Measurements from ENCODE around the gene TADA2B. TPM values are rescaled to one million over a fixed set of nuclear protein-coding genes. Genes with fewer than 3 reads are reported as not detected.

TADA2B gene
- total RNA-seq, 3 donors from 2014 or later (not counting 1 experiment from before 2014, with no cell fraction given): 22.7 to 36.3 (median 35.9) TPM

- H3K4me1 Mint-ChIP-seq: peaks cover 0 to 4% of the 10 kb centered on the region in 2 donors
- no peak overlapping the region for H3K4me3 ChIP-seq (ENCODE audit: low read length)
- H3K4me1 ChIP-seq (ENCODE audit: control insufficient read depth, insufficient read depth, low read length): no peaks in the 10 kb centered on the region
- H3K27ac Mint-ChIP-seq: no peak overlapping the region
- WGBS (ENCODE audit: insufficient coverage): 96% methylated on average over 18 of the region's 18 CpGs
- intact Hi-C loops (cut with micrococcal nuclease): no loop called here
- H3K27me3 Mint-ChIP-seq (ENCODE audit: low read depth in 2 of 2): no peaks in the 10 kb centered on the region
- ATAC-seq (no peak), DNase-seq (no peak)
- H3K9me3 ChIP-seq (ENCODE audit: control insufficient read depth, insufficient read depth, low read length): no peaks in the 10 kb centered on the region
- peaks cover 58% of the 10 kb centered on the region for H3K36me3 ChIP-seq (ENCODE audit: control insufficient read depth, insufficient read depth, low read length)
- no peaks in the 10 kb centered on the region for H3K9me3 Mint-ChIP-seq
- peaks cover 11% of the 10 kb centered on the region for H3K36me3 Mint-ChIP-seq
- no peak overlapping the region for H3K27ac ChIP-seq (ENCODE audit: low read length)
- H3K4me3 Mint-ChIP-seq: no peak overlapping the region
- no peak for TF ChIP-seq CTCF (IDR thresholded peaks at IDR 0.05)
- no peaks in the 10 kb centered on the region for H3K27me3 ChIP-seq (ENCODE audit: control insufficient read depth, insufficient read depth, low read length)
Measured at GRCh38 chr4:7000421-7001176, 42.6 kb upstream of the TADA2B start.

GRCh38 chr4:7001271-7001670 lies 41.9 kb upstream of the TADA2B start:
- no peaks in the 10 kb centered on the region for H3K4me1 ChIP-seq (ENCODE audit: control insufficient read depth, insufficient read depth, low read length)
- intact Hi-C loops (cut with micrococcal nuclease): no loop called here
- Mint-ChIP-seq H3K36me3 (peaks cover 11% of the 10 kb centered on the region), H3K27ac (no peak overlapping the region), H3K4me1 (peaks cover 0 to 4% of the 10 kb centered on the region in 2 donors), H3K4me3 (no peak overlapping the region), H3K27me3 (ENCODE audit: low read depth in 2 of 2) (no peaks in the 10 kb centered on the region), H3K9me3 (no peaks in the 10 kb centered on the region)
- no peak for DNase-seq
- 94% methylated on average over 7 of the region's 7 CpGs for WGBS (ENCODE audit: insufficient coverage)
- H3K27ac ChIP-seq (ENCODE audit: low read length): no peak overlapping the region
- no peaks in the 10 kb centered on the region for H3K9me3 ChIP-seq (ENCODE audit: control insufficient read depth, insufficient read depth, low read length)
- no peak overlapping the region for H3K4me3 ChIP-seq (ENCODE audit: low read length)
- H3K27me3 ChIP-seq (ENCODE audit: control insufficient read depth, insufficient read depth, low read length): no peaks in the 10 kb centered on the region
- ATAC-seq: no peak
- no peak for TF ChIP-seq CTCF (IDR thresholded peaks at IDR 0.05)
- H3K36me3 ChIP-seq (ENCODE audit: control insufficient read depth, insufficient read depth, low read length): peaks cover 58% of the 10 kb centered on the region

- H3K4me3 ChIP-seq (ENCODE audit: low read length): no peak overlapping the region
- H3K4me1 ChIP-seq (ENCODE audit: control insufficient read depth, insufficient read depth, low read length): no peaks in the 10 kb centered on the region
- peaks cover 11% of the 10 kb centered on the region for H3K36me3 Mint-ChIP-seq
- no peaks in the 10 kb centered on the region for H3K27me3 ChIP-seq (ENCODE audit: control insufficient read depth, insufficient read depth, low read length)
- H3K9me3 Mint-ChIP-seq: no peaks in the 10 kb centered on the region
- H3K27me3 Mint-ChIP-seq (ENCODE audit: low read depth in 2 of 2): no peaks in the 10 kb centered on the region
- 97% methylated on average over 7 of the region's 7 CpGs for WGBS (ENCODE audit: insufficient coverage)
- no peak overlapping the region for H3K4me3 Mint-ChIP-seq
- intact Hi-C loops (cut with micrococcal nuclease): no loop called here
- DNase-seq (no peak), ATAC-seq (no peak)
- no peaks in the 10 kb centered on the region for H3K9me3 ChIP-seq (ENCODE audit: control insufficient read depth, insufficient read depth, low read length)
- H3K4me1 Mint-ChIP-seq: peaks cover 0 to 4% of the 10 kb centered on the region in 2 donors
- TF ChIP-seq CTCF (IDR thresholded peaks at IDR 0.05): no peak
- peaks cover 59% of the 10 kb centered on the region for H3K36me3 ChIP-seq (ENCODE audit: control insufficient read depth, insufficient read depth, low read length)
- H3K27ac Mint-ChIP-seq: no peak overlapping the region
- no peak overlapping the region for H3K27ac ChIP-seq (ENCODE audit: low read length)
Measured at GRCh38 chr4:7002336-7002735, 40.8 kb upstream of the TADA2B start.
